ENCODE results near the gene MAP2. TPM values are rescaled to one million over a fixed set of nuclear protein-coding genes. Genes with fewer than 3 reads are reported as not detected.
A peak's percentile ranks its signal among the peaks of the same experiment; 100 is the strongest.

The MAP2 gene
- total RNA-seq, 1 experiment from 2014 or later: 2.5 TPM

DNA sequence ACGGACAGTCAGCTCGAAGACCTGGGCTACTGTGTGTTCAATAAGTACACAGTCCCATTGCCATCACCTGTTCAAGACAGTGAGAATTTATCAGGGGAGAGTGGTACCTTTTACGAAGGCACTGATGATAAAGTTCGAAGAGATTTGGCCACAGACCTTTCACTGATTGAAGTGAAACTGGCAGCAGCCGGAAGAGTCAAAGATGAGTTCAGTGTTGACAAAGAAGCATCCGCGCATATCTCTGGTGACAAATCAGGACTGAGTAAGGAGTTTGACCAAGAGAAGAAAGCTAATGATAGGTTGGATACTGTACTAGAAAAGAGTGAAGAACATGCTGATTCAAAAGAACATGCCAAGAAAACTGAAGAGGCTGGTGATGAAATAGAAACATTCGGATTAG, 270.9 kb downstream of the MAP2 start:
- no peak for DNase-seq (ENCODE audit: low read depth, low spot score)
- in situ Hi-C loops (cut with HindIII; ENCODE audit: low pct_unique_long_range_greater_than_20kb, low sequenced_read_pairs): no loop called here

DNA sequence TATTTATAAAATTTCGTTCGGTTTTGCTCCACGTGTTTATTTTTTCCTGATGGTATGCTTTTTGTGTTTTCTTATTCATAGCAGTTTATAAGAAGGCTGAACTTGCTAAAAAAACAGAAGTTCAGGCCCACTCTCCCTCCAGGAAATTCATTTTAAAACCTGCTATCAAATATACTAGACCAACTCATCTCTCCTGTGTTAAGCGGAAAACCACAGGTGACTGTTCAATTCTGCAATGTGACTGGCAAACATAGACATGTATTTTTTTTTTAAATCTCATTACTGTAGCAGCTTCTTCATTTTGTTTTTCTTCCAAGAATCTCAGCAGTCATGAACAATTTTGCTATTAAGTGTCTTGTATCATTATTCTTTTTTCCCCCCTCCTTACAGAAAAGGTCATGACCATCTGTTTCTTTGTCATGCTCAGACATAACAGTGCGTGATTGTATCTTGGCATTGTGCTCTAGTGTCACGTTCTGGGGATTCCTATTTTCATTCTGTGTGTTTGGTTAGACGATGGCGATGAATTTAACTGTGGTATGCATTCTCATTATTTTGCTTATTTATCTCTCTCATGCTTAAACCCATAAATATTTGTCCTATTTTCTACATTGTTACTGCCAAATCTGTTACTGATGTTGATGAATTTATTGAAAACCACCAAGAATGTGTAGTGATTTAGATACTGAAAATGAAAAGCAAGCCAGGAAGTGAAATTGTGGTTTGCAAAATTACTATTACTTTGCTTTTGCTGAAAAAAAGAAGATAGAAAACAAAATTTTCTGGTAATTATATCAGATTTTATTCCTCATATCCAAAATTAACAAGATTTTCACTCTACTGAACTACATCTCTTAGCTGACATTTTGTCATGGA, 273.2 kb downstream of the MAP2 start:
- in situ Hi-C loops (cut with HindIII; ENCODE audit: low pct_unique_long_range_greater_than_20kb, low sequenced_read_pairs): no loop called here
- no peak for DNase-seq (ENCODE audit: low read depth, low spot score)

GRCh38 chr2:209702775-209703174, 278.9 kb downstream of the MAP2 start:
- in situ Hi-C loops (cut with HindIII; ENCODE audit: low pct_unique_long_range_greater_than_20kb, low sequenced_read_pairs): no loop called here
- no peak for DNase-seq (ENCODE audit: low read depth, low spot score)

DNA sequence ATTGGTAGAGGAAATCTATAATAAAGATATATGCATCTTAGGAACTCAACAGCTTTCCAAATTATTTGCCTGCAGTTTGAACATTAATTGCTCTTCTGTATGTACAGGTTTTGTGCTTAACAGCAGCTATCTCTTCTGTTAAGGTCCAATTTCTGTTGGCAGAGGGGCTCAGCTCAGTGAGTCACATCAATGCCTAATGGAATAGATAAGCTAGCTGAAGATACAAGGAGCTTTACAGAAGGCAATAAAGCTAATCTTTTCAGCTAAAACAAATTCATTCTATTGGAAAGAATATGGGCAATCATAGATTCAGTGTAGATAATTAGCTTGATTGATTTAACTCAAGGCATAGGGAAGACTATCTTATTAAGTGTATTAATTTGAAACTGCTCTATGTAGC, 289.4 kb downstream of the MAP2 start:
- in situ Hi-C loops (cut with HindIII; ENCODE audit: low pct_unique_long_range_greater_than_20kb, low sequenced_read_pairs): no loop called here
- no peak for DNase-seq (ENCODE audit: low read depth, low spot score)

- no peak for DNase-seq (ENCODE audit: low read depth, low spot score)
- in situ Hi-C loops (cut with HindIII; ENCODE audit: low pct_unique_long_range_greater_than_20kb, low sequenced_read_pairs): no loop called here
Measured at GRCh38 chr2:209719034-209719433, 295.2 kb downstream of the MAP2 start.

GRCh38 chr2:209721497-209721896, 297.6 kb downstream of the MAP2 start:
- in situ Hi-C loops (cut with HindIII; ENCODE audit: low pct_unique_long_range_greater_than_20kb, low sequenced_read_pairs): no loop called here
- DNase-seq (ENCODE audit: low read depth, low spot score): no peak

DNA sequence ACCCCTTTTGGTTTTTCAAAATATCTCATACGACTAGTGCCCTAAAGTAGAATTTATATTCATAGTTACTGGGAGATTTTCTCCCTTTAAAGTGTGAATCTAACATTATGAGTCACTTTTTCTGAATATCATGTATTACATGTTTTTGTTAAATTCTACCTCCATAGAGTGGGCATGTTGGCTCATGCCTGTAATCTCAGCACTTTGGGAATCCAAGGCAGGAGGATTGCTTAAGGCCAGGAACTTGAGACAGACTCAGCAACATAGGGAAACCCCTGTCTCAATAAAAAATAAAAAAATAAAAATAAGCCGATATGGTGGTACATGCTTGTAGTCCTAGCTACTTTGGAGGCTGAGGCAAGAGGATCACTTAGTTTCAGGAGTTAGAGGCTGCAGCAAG, 302.5 kb downstream of the MAP2 start:
- no peak for DNase-seq (ENCODE audit: low read depth, low spot score)
- in situ Hi-C loops (cut with HindIII; ENCODE audit: low pct_unique_long_range_greater_than_20kb, low sequenced_read_pairs): no loop called here

- in situ Hi-C loops (cut with HindIII; ENCODE audit: low pct_unique_long_range_greater_than_20kb, low sequenced_read_pairs): no loop called here
Measured at GRCh38 chr2:209727077-209727476, 303.2 kb downstream of the MAP2 start.

DNA sequence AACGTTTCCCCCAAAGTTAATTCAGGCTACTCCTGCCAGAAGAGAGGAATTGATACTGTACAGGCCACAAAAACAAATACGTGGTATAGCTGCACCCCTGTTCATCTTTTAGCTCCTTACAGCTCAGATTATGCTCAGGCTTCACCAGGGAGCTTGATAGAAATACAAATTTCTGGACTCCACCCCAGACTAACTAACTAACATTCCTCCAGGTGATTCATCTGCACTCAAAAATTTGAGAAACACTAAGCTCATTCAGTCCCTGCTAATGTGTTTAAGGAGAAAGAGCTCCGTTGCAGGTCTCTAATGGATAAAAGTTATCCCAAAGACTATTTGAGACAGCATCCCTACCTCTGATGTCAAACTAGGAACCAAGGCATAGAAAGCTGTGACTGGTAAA, 311.0 kb downstream of the MAP2 start:
- DNase-seq (ENCODE audit: low read depth, low spot score): no peak
- in situ Hi-C loops (cut with HindIII; ENCODE audit: low pct_unique_long_range_greater_than_20kb, low sequenced_read_pairs): no loop called here

More at GRCh38 chr2:209727077-209727476, 303.2 kb downstream of the MAP2 start:
- DNase-seq (ENCODE audit: low read depth, low spot score): no peak

DNA sequence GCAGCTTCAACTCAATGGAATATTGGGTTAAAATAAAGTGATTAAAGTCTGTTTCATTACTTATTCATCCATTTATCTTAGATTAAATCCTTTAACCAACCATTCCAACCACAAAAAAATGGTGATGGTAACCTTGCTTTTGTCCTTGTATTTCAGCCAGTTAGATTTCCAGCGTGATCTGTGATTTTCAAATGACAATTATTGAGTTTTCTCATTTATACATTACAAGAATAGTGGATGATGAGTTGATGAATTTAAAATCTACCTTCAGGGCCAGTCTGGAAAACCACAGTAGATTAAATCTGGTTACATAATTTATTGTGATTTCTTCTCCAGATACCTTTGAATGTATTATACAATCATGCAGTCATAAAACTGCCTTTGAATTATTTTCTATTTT, 318.1 kb downstream of the MAP2 start:
- no peak for DNase-seq (ENCODE audit: low read depth, low spot score)
- in situ Hi-C loops (cut with HindIII; ENCODE audit: low pct_unique_long_range_greater_than_20kb, low sequenced_read_pairs): no loop called here

GRCh38 chr2:209753020-209753419, 329.2 kb downstream of the MAP2 start:
- in situ Hi-C loops (cut with HindIII; ENCODE audit: low pct_unique_long_range_greater_than_20kb, low sequenced_read_pairs): loop anchor here (25.0 kb wide), 1 partner anchor 141 kb away; no protein-coding TSS in a partner anchor
- DNase-seq (ENCODE audit: low read depth, low spot score): no peak

- in situ Hi-C loops (cut with HindIII; ENCODE audit: low pct_unique_long_range_greater_than_20kb, low sequenced_read_pairs): loop anchor here (25.0 kb wide), 1 partner anchor 145 kb away; no protein-coding TSS in a partner anchor
- DNase-seq (ENCODE audit: low read depth, low spot score): no peak
Measured at GRCh38 chr2:209757163-209757562, 333.3 kb downstream of the MAP2 start.

GRCh38 chr2:209761566-209761965, 337.7 kb downstream of the MAP2 start:
- no peak for DNase-seq (ENCODE audit: low read depth, low spot score)
- in situ Hi-C loops (cut with HindIII; ENCODE audit: low pct_unique_long_range_greater_than_20kb, low sequenced_read_pairs): loop anchor here (25.0 kb wide), 1 partner anchor 149 kb away; no protein-coding TSS in a partner anchor

DNA sequence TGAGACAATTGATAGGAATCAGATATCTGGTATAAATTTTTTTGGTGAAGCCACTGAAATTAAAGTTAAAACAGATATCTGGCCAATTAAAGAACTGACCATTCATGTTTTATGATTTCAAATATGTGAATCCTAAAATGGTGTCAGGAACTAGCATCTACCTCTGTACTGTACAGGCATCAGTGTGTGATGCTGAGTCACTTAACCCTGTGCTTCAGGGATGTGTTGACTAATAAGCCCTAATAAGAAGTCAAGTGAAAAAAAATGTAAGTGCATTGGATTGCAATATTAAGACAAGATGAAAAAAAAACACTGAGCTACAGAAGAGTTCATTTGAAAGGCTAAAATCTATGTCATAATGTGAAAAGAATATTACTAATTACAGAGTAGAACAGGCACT, 338.7 kb downstream of the MAP2 start:
- no peak for DNase-seq (ENCODE audit: low read depth, low spot score)
- in situ Hi-C loops (cut with HindIII; ENCODE audit: low pct_unique_long_range_greater_than_20kb, low sequenced_read_pairs): loop anchor here (25.0 kb wide), 1 partner anchor 150 kb away; no protein-coding TSS in a partner anchor

DNA sequence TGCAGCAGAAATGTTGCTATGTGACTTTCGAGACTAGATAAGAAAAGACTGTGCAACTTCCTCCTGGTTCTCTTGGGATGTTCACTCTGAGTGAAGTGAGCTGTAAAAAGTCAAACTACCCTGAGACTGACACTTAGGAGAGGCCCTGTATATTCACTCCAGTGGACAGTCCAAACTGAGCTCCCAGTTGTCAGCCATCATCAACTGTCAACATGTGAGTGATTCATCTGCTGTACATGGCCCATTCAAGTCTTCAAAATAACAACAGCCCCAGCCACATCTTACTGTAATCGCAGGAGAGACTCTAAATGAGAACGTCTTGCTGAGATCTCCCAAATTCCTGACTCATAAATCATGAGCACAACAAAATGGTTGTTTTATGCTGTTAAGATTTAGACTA, 339.3 kb downstream of the MAP2 start:
- DNase-seq (ENCODE audit: low read depth, low spot score): no peak
- in situ Hi-C loops (cut with HindIII; ENCODE audit: low pct_unique_long_range_greater_than_20kb, low sequenced_read_pairs): loop anchor here (25.0 kb wide), 1 partner anchor 151 kb away; no protein-coding TSS in a partner anchor

GRCh38 chr2:209766613-209767012, 342.8 kb downstream of the MAP2 start:
- in situ Hi-C loops (cut with HindIII; ENCODE audit: low pct_unique_long_range_greater_than_20kb, low sequenced_read_pairs): loop anchor here (25.0 kb wide), 1 partner anchor 154 kb away; no protein-coding TSS in a partner anchor
- DNase-seq (ENCODE audit: low read depth, low spot score): no peak

- in situ Hi-C loops (cut with HindIII; ENCODE audit: low pct_unique_long_range_greater_than_20kb, low sequenced_read_pairs): loop anchor here (25.0 kb wide), 1 partner anchor 155 kb away; no protein-coding TSS in a partner anchor
- peak; percentile 67 for DNase-seq (ENCODE audit: low read depth, low spot score)
Measured at GRCh38 chr2:209767316-209767715, 343.5 kb downstream of the MAP2 start.

GRCh38 chr2:209768557-209768956, 344.7 kb downstream of the MAP2 start:
- no peak for DNase-seq (ENCODE audit: low read depth, low spot score)
- in situ Hi-C loops (cut with HindIII; ENCODE audit: low pct_unique_long_range_greater_than_20kb, low sequenced_read_pairs): loop anchor here (25.0 kb wide), 1 partner anchor 156 kb away; no protein-coding TSS in a partner anchor
